ENCODE measurements around the gene CACNB2. TPM values are rescaled to one million over a fixed set of nuclear protein-coding genes. Genes with fewer than 3 reads are reported as not detected.

Gene CACNB2
- total RNA-seq, 4 donors from 2014 or later, result 73.5 to 108 (median 87.2) TPM

- WGBS, result 44% methylated on average over 3 of the region's 3 CpGs
- Histone ChIP-seq H3K4me3 (no peak overlapping the region), H3K27me3 (no peaks in the 10 kb centered on the region), H3K36me3 (peaks cover 0 to 18% (median 0%) of the 10 kb centered on the region in 4 donors), H3K27ac (replicated peaks in 1 of 4) (peak overlapping the region; percentile 76 to 79 (median 79)), H3K4me1 (peaks cover 6 to 68% (median 53%) of the 10 kb centered on the region in 4 donors), H3K9me3 (no peaks in the 10 kb centered on the region)
- intact Hi-C loops (cut with DNase I), result loop anchor here (5.0 kb wide), 1 partner anchor 49 kb away; no protein-coding TSS in a partner anchor
- TF ChIP-seq CTCF (IDR thresholded peaks at IDR 0.05), result no peak
- peak in 1 of 2 donors; percentile 18 for TF ChIP-seq POLR2AphosphoS5 (IDR thresholded peaks at IDR 0.05)
- no peak for DNase-seq (ENCODE audit: extremely low spot score)
Measured at GRCh38 chr10:18157881-18158280, 17.7 kb downstream of the CACNB2 start.

GRCh38 chr10:18158773-18159265 is 18.6 kb downstream of the CACNB2 start:
- Histone ChIP-seq H3K4me1 (peaks cover 7 to 71% (median 59%) of the 10 kb centered on the region in 4 donors), H3K27ac (replicated peaks in 1 of 4) (peak overlapping the region; percentile 76 to 79 (median 79)), H3K36me3 (peaks cover 0 to 11% (median 0%) of the 10 kb centered on the region in 4 donors), H3K9me3 (no peaks in the 10 kb centered on the region), H3K27me3 (no peaks in the 10 kb centered on the region), H3K4me3 (peak overlapping the region; percentile 3 to 44 (median 24))
- intact Hi-C loops (cut with DNase I), result loop anchor here (5.0 kb wide), 1 partner anchor 48 kb away; no protein-coding TSS in a partner anchor
- no peak for DNase-seq (ENCODE audit: extremely low spot score)
- 38% methylated on average over 2 of the region's 2 CpGs for WGBS
- peak in 1 of 2 donors; percentile 66 for TF ChIP-seq POLR2AphosphoS5 (IDR thresholded peaks at IDR 0.05)
- TF ChIP-seq EP300 (IDR thresholded peaks at IDR 0.05), result peak; percentile 57
- no peak for TF ChIP-seq POLR2A (IDR thresholded peaks at IDR 0.05; ENCODE audit: low read depth)

DNA sequence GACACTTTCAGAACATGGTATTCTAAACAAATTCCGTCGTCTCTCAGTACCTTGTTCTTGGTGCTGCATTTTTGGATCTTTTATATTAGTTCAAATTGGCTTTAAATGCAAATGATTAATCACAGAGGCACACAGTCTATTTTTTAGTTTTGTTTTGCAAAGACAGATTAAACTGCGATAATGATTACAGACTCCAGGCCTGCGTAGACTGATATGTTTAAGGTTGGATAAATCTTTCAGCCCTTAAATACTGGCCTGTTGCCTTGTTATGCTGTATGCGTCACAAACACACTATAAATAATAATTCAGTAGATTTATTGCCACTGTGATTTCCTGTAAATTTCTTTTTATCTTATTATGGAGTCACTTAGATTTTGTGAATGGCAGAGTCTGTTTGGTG is 19.3 kb downstream of the CACNB2 start:
- WGBS, result 32% methylated on average over 5 of the region's 5 CpGs
- Histone ChIP-seq H3K4me1 (peaks cover 12 to 76% (median 66%) of the 10 kb centered on the region in 4 donors), H3K27ac (replicated peaks in 1 of 4) (peak overlapping the region; percentile 76 to 79 (median 79)), H3K9me3 (no peaks in the 10 kb centered on the region), H3K36me3 (peaks cover 0 to 8% (median 0%) of the 10 kb centered on the region in 4 donors), H3K4me3 (peak overlapping the region; percentile 3 to 44 (median 24)), H3K27me3 (no peaks in the 10 kb centered on the region)
- no peak for TF ChIP-seq POLR2AphosphoS5 (IDR thresholded peaks at IDR 0.05)
- no peak for TF ChIP-seq EP300 (IDR thresholded peaks at IDR 0.05)
- TF ChIP-seq CTCF (IDR thresholded peaks at IDR 0.05), result no peak
- intact Hi-C loops (cut with DNase I), result loop anchor here (5.0 kb wide), 1 partner anchor 48 kb away; no protein-coding TSS in a partner anchor
- no peak for DNase-seq (ENCODE audit: extremely low spot score)

DNA sequence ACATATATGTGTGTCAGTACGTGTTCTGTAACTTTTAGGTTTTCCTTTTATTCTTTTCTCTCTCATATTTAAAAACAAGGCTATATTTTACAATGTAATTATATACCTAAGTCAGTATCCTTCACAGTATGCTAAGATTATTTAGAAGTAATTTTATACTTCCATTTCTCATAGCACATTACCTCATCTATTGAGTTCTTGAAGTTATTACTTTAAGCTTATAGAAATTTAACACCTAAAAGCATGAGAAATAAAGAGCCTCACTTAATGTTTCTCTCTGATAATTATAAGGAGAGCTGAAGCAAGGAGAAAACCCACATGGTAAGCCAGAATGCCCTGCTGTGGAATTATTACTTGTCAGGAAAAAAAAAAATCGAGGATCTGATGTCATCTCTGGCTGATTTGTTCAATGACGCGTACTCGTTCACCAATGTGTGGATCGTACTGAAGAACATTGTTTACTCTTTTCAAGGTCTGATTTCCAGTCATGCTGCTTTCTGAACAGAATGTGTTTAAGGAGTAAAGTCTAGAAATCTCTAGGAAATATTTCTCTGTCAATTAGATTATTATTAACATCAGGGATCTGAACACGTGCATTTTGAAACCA is 21.9 kb downstream of the CACNB2 start:
- H3K4me1 ChIP-seq, result peaks cover 12 to 76% (median 71%) of the 10 kb centered on the region in 4 donors
- TF ChIP-seq EP300 (IDR thresholded peaks at IDR 0.05) (no peak), POLR2AphosphoS5 (IDR thresholded peaks at IDR 0.05) (no peak), POLR2A (IDR thresholded peaks at IDR 0.05; ENCODE audit: low read depth) (no peak), CTCF (IDR thresholded peaks at IDR 0.05) (no peak)
- H3K27ac ChIP-seq (replicated peaks in 1 of 4), result peak overlapping the region; percentile 69 to 79 (median 78)
- 71% methylated on average over 7 of the region's 7 CpGs for WGBS
- H3K36me3 ChIP-seq, result no peaks in the 10 kb centered on the region
- no peak for DNase-seq (ENCODE audit: extremely low spot score)
- no peaks in the 10 kb centered on the region for H3K27me3 ChIP-seq
- H3K9me3 ChIP-seq, result no peaks in the 10 kb centered on the region
- intact Hi-C loops (cut with DNase I), result no loop called here
- H3K4me3 ChIP-seq, result no peak overlapping the region

- Histone ChIP-seq H3K4me1 (peaks cover 6 to 63% (median 53%) of the 10 kb centered on the region in 4 donors), H3K9me3 (no peaks in the 10 kb centered on the region), H3K36me3 (no peaks in the 10 kb centered on the region), H3K4me3 (peak overlapping the region in 1 of 4 donors; percentile 3), H3K27ac (replicated peaks in 1 of 4) (peak overlapping the region; percentile 69 to 79 (median 78)), H3K27me3 (no peaks in the 10 kb centered on the region)
- TF ChIP-seq POLR2A (IDR thresholded peaks at IDR 0.05; ENCODE audit: low read depth), result no peak
- TF ChIP-seq POLR2AphosphoS5 (IDR thresholded peaks at IDR 0.05), result no peak
- TF ChIP-seq CTCF (IDR thresholded peaks at IDR 0.05), result no peak
- TF ChIP-seq EP300 (IDR thresholded peaks at IDR 0.05), result no peak
- WGBS, result 26% methylated on average over 4 of the region's 4 CpGs
- intact Hi-C loops (cut with DNase I), result no loop called here
- DNase-seq (ENCODE audit: extremely low spot score), result peak; percentile 21
Measured at GRCh38 chr10:18164093-18164492, 23.9 kb downstream of the CACNB2 start.

All from esophagus muscularis mucosa (tissue), 4 donors.